Neural cell (in vitro differentiated cells): ENCODE data around the gene HOXA10. TPM values are rescaled to one million over a fixed set of nuclear protein-coding genes. Genes with fewer than 3 reads are reported as not detected.

Experiments
- H2AFZ ChIP-seq: fragments of 200-600, 300-800 bp; sonication (generic), shearing (Covaris generic); 2 replicates; pipeline ENCODE4 v1.6.0; 2014; ENCODE audit warnings: low read depth, mild to moderate bottlenecking, antibody characterized with exemption, low read length, moderate library complexity
- H3F3A ChIP-seq: fragments of 200-600 bp; shearing (Covaris generic); 2 replicates; pipeline ENCODE4 v1.6.1; 2016; ENCODE audit warnings: mild to moderate bottlenecking, moderate library complexity, mixed read lengths, antibody characterized with exemption, low read length; ENCODE audit not compliant: insufficient read depth, poor library complexity, severe bottlenecking
- H3K27ac ChIP-seq: fragments of 200-600, 300-800 bp; sonication (generic), shearing (Covaris generic); 2 replicates; pipeline ENCODE4 v1.5.1; 2014; ENCODE audit warnings: mild to moderate bottlenecking, low read length, moderate library complexity
- H3K27me3 ChIP-seq: fragments of 300-800, 200-600 bp; sonication (generic), shearing (Covaris generic); 2 replicates; pipeline ENCODE4 v1.6.0; 2014; ENCODE audit warnings: mild to moderate bottlenecking, low read depth, low read length, moderate library complexity; ENCODE audit not compliant: insufficient read depth
- H3K36me3 ChIP-seq: fragments of 300-800, 200-600 bp; sonication (generic), shearing (Covaris generic); 2 replicates; pipeline ENCODE4 v1.5.1; 2014; ENCODE audit warnings: mild to moderate bottlenecking, antibody characterized with exemption, low read length, moderate library complexity; ENCODE audit not compliant: insufficient read depth
- H3K4me2 ChIP-seq: fragments of 300-800, 200-600 bp; sonication (generic), shearing (Covaris generic); 2 replicates; pipeline ENCODE4 v1.6.0; 2014; ENCODE audit warnings: mild to moderate bottlenecking, low read length
- H3K4me3 ChIP-seq: fragments of 300-800, 200-600 bp; sonication (generic), shearing (Covaris generic); 2 replicates; pipeline ENCODE4 v1.5.1; 2014; ENCODE audit warnings: mild to moderate bottlenecking, low read length, moderate library complexity
- H3K79me2 ChIP-seq: fragments of 200-600 bp; shearing (Covaris generic); replicated peaks from 2 replicates; pipeline ENCODE4 v1.6.0; 2014; ENCODE audit warnings: mild to moderate bottlenecking, low read length, moderate library complexity; ENCODE audit not compliant: insufficient read depth
- H3K9ac ChIP-seq: fragments of 300-800, 200-600 bp; sonication (generic), shearing (Covaris generic); 2 replicates; pipeline ENCODE4 v1.6.1; 2016; ENCODE audit warnings: mild to moderate bottlenecking, low read length, mixed read lengths
- H3K9me2 ChIP-seq: fragments of 200-600 bp; shearing (Covaris generic); 2 replicates; pipeline ENCODE4 v1.6.1; 2016; ENCODE audit warnings: mild to moderate bottlenecking, low read length, mixed read lengths; ENCODE audit not compliant: insufficient read depth
- H3K9me3 ChIP-seq: fragments of 200-600, 300-800 bp; sonication (generic), shearing (Covaris generic); 2 replicates; pipeline ENCODE4 v1.6.1; 2016; ENCODE audit warnings: mild to moderate bottlenecking, mixed run types, low read length, moderate library complexity, mixed read lengths
- H4K20me1 ChIP-seq: fragments of 200-600 bp; shearing (Covaris generic); 2 replicates; pipeline ENCODE4 v1.6.1; 2016; ENCODE audit warnings: mild to moderate bottlenecking, mixed run types; ENCODE audit not compliant: insufficient read depth
- EP300 ChIP-seq: fragments of 450-650 bp; conservative IDR thresholded peaks from 2 replicates; pipeline ENCODE4 v1.6.1; 2014; ENCODE audit warnings: antibody characterized with exemption, mild to moderate bottlenecking, moderate library complexity; ENCODE audit not compliant: poor library complexity, severe bottlenecking
- EZH2 ChIP-seq: fragments of 200-600, 300-800 bp; shearing (Covaris generic), sonication (generic); IDR thresholded peaks from 2 replicates; pipeline ENCODE4 v1.6.1; 2014; ENCODE audit warnings: antibody characterized with exemption, low read length, borderline replicate concordance, mild to moderate bottlenecking; ENCODE audit not compliant: insufficient read depth, poor library complexity, severe bottlenecking
- MXI1 ChIP-seq: fragments of 450-650 bp; conservative IDR thresholded peaks from 2 replicates; pipeline ENCODE4 v1.6.1; 2014; ENCODE audit warnings: antibody characterized with exemption, mild to moderate bottlenecking; ENCODE audit not compliant: poor library complexity, severe bottlenecking
- POLR2AphosphoS5 ChIP-seq: IDR thresholded peaks from 2 replicates; pipeline ENCODE4 v1.6.1; 2012
- RAD21 ChIP-seq: fragments of 450-650 bp; conservative IDR thresholded peaks from 2 replicates; pipeline ENCODE4 v1.6.1; 2014; ENCODE audit warnings: antibody characterized with exemption, mild to moderate bottlenecking, moderate library complexity
- SMC3 ChIP-seq: fragments of 450-650 bp; conservative IDR thresholded peaks from 2 replicates; pipeline ENCODE4 v1.6.1; 2014; ENCODE audit warnings: antibody characterized with exemption, mild to moderate bottlenecking, moderate library complexity; ENCODE audit not compliant: poor library complexity
- TAF1 ChIP-seq: IDR thresholded peaks from 2 replicates; pipeline ENCODE4 v1.6.1; 2012; ENCODE audit warnings: low read depth
- polyA plus RNA-seq: library from polyadenylated mRNA; depleted of rRNA; stranded (reverse); fragments of >200 nt; gene quantifications from 2 replicates; pipeline ENCODE4 v1.2.3, GENCODE V29; 2014
- TF ChIP-seq, protein P1 (sequence below): IDR thresholded peaks from 2 replicates; pipeline ENCODE4 v1.6.1; 2012; ENCODE audit warnings: borderline replicate concordance
- TF ChIP-seq, protein P2 (sequence below): fragments of 450-650 bp; IDR thresholded peaks from 2 replicates; pipeline ENCODE4 v1.5.1; 2014; ENCODE audit warnings: antibody characterized with exemption, mild to moderate bottlenecking, moderate library complexity; ENCODE audit not compliant: poor library complexity, severe bottlenecking

The HOXA10 gene
- polyA plus RNA-seq, 1 donor from 2014 or later = not detected

DNA sequence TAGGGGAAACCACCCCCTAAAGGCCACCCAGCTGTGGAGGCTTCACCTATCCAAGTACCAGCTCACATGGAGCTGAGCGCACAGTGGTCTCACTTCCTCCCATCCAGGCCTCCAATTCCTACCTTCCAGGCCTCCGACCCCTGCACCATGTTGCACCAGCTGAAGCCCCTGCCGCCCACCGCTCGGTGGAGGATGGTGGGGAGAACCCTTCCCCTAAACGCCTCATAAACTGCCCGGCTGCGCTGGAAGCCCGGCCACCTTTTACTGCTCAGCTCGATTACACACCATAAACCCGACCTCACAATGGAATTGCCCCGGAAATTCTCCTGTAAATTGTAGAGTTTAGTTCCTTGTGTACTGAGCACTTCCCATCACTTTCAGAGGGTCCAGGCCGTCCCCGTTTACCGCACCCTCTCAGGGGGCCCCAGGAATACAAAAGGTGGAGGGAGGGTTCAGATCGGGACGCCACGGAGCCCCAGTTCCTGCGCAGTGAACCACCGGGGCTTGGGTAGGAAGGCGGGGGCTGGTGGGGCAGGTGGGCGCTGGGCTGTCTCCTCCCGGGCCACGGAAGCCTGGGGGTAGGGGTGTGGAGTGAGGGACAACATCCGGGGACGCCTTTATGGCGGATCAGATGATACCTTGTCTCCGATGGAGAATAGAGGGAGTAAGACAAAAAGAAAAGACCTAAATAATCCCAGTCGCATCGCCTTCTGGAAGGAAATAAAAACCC is 16.3 kb downstream of the HOXA10 start:
- Histone ChIP-seq H3K79me2 (no peaks in the 10 kb centered on the region), H3K9me2 (no peaks in the 10 kb centered on the region), H3K27me3 (peaks cover 99% of the 10 kb centered on the region), H4K20me1 (no peaks in the 10 kb centered on the region), H3K36me3 (no peaks in the 10 kb centered on the region), H3K9ac (no peak overlapping the region), H3F3A (no peaks in the 10 kb centered on the region), H2AFZ (no peak overlapping the region), H3K9me3 (peaks cover 29% of the 10 kb centered on the region), H3K4me3 (no peak overlapping the region), H3K4me2 (no peak overlapping the region), H3K27ac (no peak overlapping the region)
- TF ChIP-seq EP300 (no peak), POLR2AphosphoS5 (no peak), SMC3 (no peak), EZH2 (no peak), RAD21 (no peak), MXI1 (no peak)
- TF ChIP-seq, protein P1, sequence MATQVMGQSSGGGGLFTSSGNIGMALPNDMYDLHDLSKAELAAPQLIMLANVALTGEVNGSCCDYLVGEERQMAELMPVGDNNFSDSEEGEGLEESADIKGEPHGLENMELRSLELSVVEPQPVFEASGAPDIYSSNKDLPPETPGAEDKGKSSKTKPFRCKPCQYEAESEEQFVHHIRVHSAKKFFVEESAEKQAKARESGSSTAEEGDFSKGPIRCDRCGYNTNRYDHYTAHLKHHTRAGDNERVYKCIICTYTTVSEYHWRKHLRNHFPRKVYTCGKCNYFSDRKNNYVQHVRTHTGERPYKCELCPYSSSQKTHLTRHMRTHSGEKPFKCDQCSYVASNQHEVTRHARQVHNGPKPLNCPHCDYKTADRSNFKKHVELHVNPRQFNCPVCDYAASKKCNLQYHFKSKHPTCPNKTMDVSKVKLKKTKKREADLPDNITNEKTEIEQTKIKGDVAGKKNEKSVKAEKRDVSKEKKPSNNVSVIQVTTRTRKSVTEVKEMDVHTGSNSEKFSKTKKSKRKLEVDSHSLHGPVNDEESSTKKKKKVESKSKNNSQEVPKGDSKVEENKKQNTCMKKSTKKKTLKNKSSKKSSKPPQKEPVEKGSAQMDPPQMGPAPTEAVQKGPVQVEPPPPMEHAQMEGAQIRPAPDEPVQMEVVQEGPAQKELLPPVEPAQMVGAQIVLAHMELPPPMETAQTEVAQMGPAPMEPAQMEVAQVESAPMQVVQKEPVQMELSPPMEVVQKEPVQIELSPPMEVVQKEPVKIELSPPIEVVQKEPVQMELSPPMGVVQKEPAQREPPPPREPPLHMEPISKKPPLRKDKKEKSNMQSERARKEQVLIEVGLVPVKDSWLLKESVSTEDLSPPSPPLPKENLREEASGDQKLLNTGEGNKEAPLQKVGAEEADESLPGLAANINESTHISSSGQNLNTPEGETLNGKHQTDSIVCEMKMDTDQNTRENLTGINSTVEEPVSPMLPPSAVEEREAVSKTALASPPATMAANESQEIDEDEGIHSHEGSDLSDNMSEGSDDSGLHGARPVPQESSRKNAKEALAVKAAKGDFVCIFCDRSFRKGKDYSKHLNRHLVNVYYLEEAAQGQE = no peak
- TF ChIP-seq, protein P2, sequence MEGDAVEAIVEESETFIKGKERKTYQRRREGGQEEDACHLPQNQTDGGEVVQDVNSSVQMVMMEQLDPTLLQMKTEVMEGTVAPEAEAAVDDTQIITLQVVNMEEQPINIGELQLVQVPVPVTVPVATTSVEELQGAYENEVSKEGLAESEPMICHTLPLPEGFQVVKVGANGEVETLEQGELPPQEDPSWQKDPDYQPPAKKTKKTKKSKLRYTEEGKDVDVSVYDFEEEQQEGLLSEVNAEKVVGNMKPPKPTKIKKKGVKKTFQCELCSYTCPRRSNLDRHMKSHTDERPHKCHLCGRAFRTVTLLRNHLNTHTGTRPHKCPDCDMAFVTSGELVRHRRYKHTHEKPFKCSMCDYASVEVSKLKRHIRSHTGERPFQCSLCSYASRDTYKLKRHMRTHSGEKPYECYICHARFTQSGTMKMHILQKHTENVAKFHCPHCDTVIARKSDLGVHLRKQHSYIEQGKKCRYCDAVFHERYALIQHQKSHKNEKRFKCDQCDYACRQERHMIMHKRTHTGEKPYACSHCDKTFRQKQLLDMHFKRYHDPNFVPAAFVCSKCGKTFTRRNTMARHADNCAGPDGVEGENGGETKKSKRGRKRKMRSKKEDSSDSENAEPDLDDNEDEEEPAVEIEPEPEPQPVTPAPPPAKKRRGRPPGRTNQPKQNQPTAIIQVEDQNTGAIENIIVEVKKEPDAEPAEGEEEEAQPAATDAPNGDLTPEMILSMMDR = no peak

DNA sequence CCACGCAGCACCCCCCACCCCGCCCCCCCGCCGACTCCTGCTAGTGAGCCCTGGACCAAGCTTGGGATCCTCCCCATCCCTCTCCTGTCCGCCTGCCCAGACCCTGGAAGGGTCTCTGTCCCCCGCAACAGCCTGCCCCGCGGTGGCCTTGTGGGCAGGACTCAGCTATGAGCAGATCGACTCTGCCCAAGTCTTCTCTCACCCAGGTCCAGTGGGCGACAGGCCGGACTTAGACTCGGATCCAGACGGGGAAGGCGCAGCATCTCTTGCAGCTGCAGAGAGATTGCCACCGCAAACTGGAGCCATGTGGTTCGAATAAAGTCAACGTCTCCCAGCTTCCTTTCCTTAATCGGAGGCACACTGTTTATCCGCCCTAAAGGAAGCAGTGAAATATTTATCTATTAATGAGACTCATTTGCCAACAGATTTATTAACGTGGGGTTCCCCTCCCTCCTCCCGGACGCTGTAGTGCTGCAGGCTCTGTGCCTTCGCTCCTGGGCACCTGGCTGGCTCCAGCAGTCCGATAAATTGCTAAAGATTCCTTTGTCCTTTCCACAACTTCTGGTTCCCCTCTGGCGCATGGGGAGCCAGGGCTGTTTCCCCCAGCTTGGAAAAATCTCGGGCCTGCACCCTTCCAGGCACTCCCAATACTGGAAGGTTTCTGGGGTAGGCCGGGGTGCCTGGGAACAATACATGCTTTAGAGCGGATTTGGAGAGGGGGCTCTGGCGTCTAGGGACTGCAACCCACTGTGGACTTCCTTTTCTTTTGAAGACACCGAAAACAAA is 17.0 kb downstream of the HOXA10 start:
- no peaks in the 10 kb centered on the region for H3K9me2 ChIP-seq
- no peak overlapping the region for H2AFZ ChIP-seq
- H3K79me2 ChIP-seq = no peaks in the 10 kb centered on the region
- TF ChIP-seq, protein P1 = no peak
- no peak for TF ChIP-seq RAD21
- TF ChIP-seq, protein P2 = no peak
- TF ChIP-seq MXI1 = no peak
- TF ChIP-seq EP300 = no peak
- no peak for TF ChIP-seq EZH2
- no peak for TF ChIP-seq POLR2AphosphoS5
- no peak for TF ChIP-seq SMC3
- TF ChIP-seq TAF1 = no peak
- no peaks in the 10 kb centered on the region for H3K36me3 ChIP-seq
- peaks cover 32% of the 10 kb centered on the region for H3K9me3 ChIP-seq
- H3K4me3 ChIP-seq = no peak overlapping the region
- no peaks in the 10 kb centered on the region for H3F3A ChIP-seq
- no peak overlapping the region for H3K27ac ChIP-seq
- no peaks in the 10 kb centered on the region for H4K20me1 ChIP-seq
- H3K9ac ChIP-seq = no peak overlapping the region
- H3K27me3 ChIP-seq = peaks cover 99% of the 10 kb centered on the region
- H3K4me2 ChIP-seq = no peak overlapping the region
